GM13977 (cell line): Measurements from ENCODE around the gene MT4.

Experiments used
- DNase-seq: peaks from one replicate; pipeline ENCODE4 v3.0.0; 2012; ENCODE audit warnings: low spot score
- CTCF ChIP-seq: IDR thresholded peaks from 2 replicates; pipeline ENCODE4 v1.5.1; 2012; ENCODE audit warnings: mild to moderate bottlenecking, control low read depth; ENCODE audit not compliant: insufficient read depth; ENCODE audit errors: extremely low read depth, missing control alignments
- in situ Hi-C: fragments of 300-500 bp; cut with MboI; formaldehyde crosslinking; loops from one replicate; pipeline ENCODE4 v1.12.0; 2022; ENCODE audit warnings: low sequenced_read_pairs, low pct_unique_long_range_greater_than_20kb, mixed read lengths, inconsistent platforms; ENCODE audit not compliant: unreplicated experiment

MT4 gene

GRCh38 chr16:56600398-56600999 is 35.6 kb downstream of the MT4 start:
- peak; percentile 63 for DNase-seq
- in situ Hi-C loops: no loop called here
- peak; percentile 58 for TF ChIP-seq CTCF

GRCh38 chr16:56601325-56601724 is 36.5 kb downstream of the MT4 start:
- no peak for DNase-seq
- TF ChIP-seq CTCF: no peak
- in situ Hi-C loops: no loop called here

- no peak for DNase-seq
- in situ Hi-C loops: no loop called here
- peak; percentile 36 for TF ChIP-seq CTCF
Measured at GRCh38 chr16:56603589-56603988, 38.7 kb downstream of the MT4 start.

GRCh38 chr16:56604966-56605365 is 40.1 kb downstream of the MT4 start:
- no peak for TF ChIP-seq CTCF
- in situ Hi-C loops: no loop called here
- DNase-seq: no peak

GRCh38 chr16:56605475-56605874 is 40.6 kb downstream of the MT4 start:
- DNase-seq: no peak
- in situ Hi-C loops: no loop called here
- no peak for TF ChIP-seq CTCF

- TF ChIP-seq CTCF: no peak
Measured at GRCh38 chr16:56606071-56606475, 41.2 kb downstream of the MT4 start.

GRCh38 chr16:56606476-56607108 is 41.7 kb downstream of the MT4 start:
- TF ChIP-seq CTCF: no peak
- in situ Hi-C loops: no loop called here
- no peak for DNase-seq

More at GRCh38 chr16:56606071-56606475, 41.2 kb downstream of the MT4 start:
- in situ Hi-C loops: no loop called here
- DNase-seq: no peak
